ENCODE measurements around the gene APEH.
A peak's percentile ranks its signal among the peaks of the same experiment; 100 is the strongest.
"Not testable (repeated sequence)": the region's sequence is repeated elsewhere in the genome, so short reads cannot be mapped to it uniquely, and the experiment has no call there.

Gene APEH

GRCh38 chr3:49668861-49669260 lies 5.3 kb upstream of the APEH start:
- no peak for DNase-seq (ENCODE audit: low spot score)

GRCh38 chr3:49669352-49669751 lies 4.8 kb upstream of the APEH start:
- no peak for DNase-seq (ENCODE audit: low spot score)

GRCh38 chr3:49670940-49671290 lies 3.2 kb upstream of the APEH start:
- DNase-seq (ENCODE audit: low spot score), result no peak

- DNase-seq (ENCODE audit: low spot score), result peak; percentile 85
These were observed 2.6 kb upstream of the APEH start for GRCh38 chr3:49671291-49672288.

GRCh38 chr3:49673121-49673714 lies 933 bp upstream of the APEH start:
- no peak for DNase-seq (ENCODE audit: low spot score)

GRCh38 chr3:49674497-49674983 lies 389 bp downstream of the APEH start:
- DNase-seq (ENCODE audit: low spot score), result no peak

GRCh38 chr3:49675912-49676311 lies 1.8 kb downstream of the APEH start:
- DNase-seq (ENCODE audit: low spot score), result no peak

GRCh38 chr3:49680493-49681231 lies 6.5 kb downstream of the APEH start:
- no peak for DNase-seq (ENCODE audit: low spot score)

- DNase-seq (ENCODE audit: low spot score), result no peak
These were observed 7.0 kb downstream of the APEH start for GRCh38 chr3:49681232-49681522.

GRCh38 chr3:49681543-49681942 lies 7.4 kb downstream of the APEH start:
- DNase-seq (ENCODE audit: low spot score), result no peak

- no peak for DNase-seq (ENCODE audit: low spot score)
These were observed 9.0 kb downstream of the APEH start for GRCh38 chr3:49683162-49683561.

- not testable (repeated sequence) for DNase-seq (ENCODE audit: low spot score)
These were observed 10.3 kb downstream of the APEH start for GRCh38 chr3:49684453-49684852.

GRCh38 chr3:49685103-49685502 lies 11.0 kb downstream of the APEH start:
- DNase-seq (ENCODE audit: low spot score), result not testable (repeated sequence)

GRCh38 chr3:49685846-49686245 lies 11.7 kb downstream of the APEH start:
- DNase-seq (ENCODE audit: low spot score), result not testable (repeated sequence)

- DNase-seq (ENCODE audit: low spot score), result peak; percentile 42
These were observed 12.2 kb downstream of the APEH start for GRCh38 chr3:49686346-49686745.

GRCh38 chr3:49686769-49687423 lies 12.7 kb downstream of the APEH start:
- peak; percentile 60 for DNase-seq (ENCODE audit: low spot score)

- DNase-seq (ENCODE audit: low spot score), result not testable (repeated sequence)
These were observed 13.3 kb downstream of the APEH start for GRCh38 chr3:49687424-49687795.

GRCh38 chr3:49688338-49689045 lies 14.3 kb downstream of the APEH start:
- not testable (repeated sequence) for DNase-seq (ENCODE audit: low spot score)

GRCh38 chr3:49689046-49689907 lies 15.1 kb downstream of the APEH start, which contains the start of the genes MST1 and RNF123:
Gene MST1, minus strand, starts transcription at chr3:49689474. Its CDS starts 783 bp downstream, at chr3:49688691.
Gene RNF123, plus strand, starts transcription at chr3:49689557. Its CDS starts 1,609 bp downstream, at chr3:49691166.
- peak; percentile 95 for DNase-seq (ENCODE audit: low spot score)

- not testable (repeated sequence) for DNase-seq (ENCODE audit: low spot score)
These were observed 15.9 kb downstream of the APEH start for GRCh38 chr3:49689908-49690624.

Data from iPS-NIHi11 (cell line).